A549 (cell line): Measurements from ENCODE around the gene COQ10A. TPM values are rescaled to one million over a fixed set of nuclear protein-coding genes. Genes with fewer than 3 reads are reported as not detected.

Experiments used
- ATAC-seq, 2 experiments: fragments of 200-7000 bp in 1 of 2; fragments of >200 bp in 1 of 2; cut with Nextera tagmentation in 1 of 2; cut with Tn5 transposase in 1 of 2; 3 replicates each; pipeline versions ENCODE4 v1.8.0 to v1.9.1; 2018 to 2020; ENCODE audit warnings: mild to moderate bottlenecking in 1 of 2, moderate library complexity in 1 of 2
- CTCF ChIA-PET: fragments of 300-600 bp; sonication (Branson Sonifier 250); formaldehyde crosslinking; extraction: SDS; loops from one replicate; lab custom pipeline; 2021; ENCODE audit warnings: antibody characterized with exemption, inconsistent platforms; lab: Yijun Ruan, JAX
- POLR2A ChIA-PET: fragments of 350-600 bp; formaldehyde crosslinking; extraction: SDS; loops from one replicate; lab custom pipeline; 2021; ENCODE audit warnings: antibody characterized with exemption, inconsistent platforms; lab: Yijun Ruan, JAX
- DNase-seq, 2 experiments: peaks; one replicate each; pipeline versions ENCODE4 v3.0.0 to v3.0.0-alpha.2; 2011 to 2016; ENCODE audit warnings: low read depth in 1 of 2, low spot score in 1 of 2
- FAIRE-seq: peaks from 2 replicates; lab custom pipeline; 2011; peaks lifted over from hg19 to GRCh38; lab: Jason Lieb, UNC
- H3K27ac ChIP-seq, 2 experiments: fragments of >200 bp; sonication (Bioruptor Twin); formaldehyde crosslinking; 3 replicates each; pipeline ENCODE4 v1.5.1; 2016 to 2017
- H3K4me1 ChIP-seq: fragments of >200 bp; sonication (Bioruptor Twin); formaldehyde crosslinking; 3 replicates; pipeline ENCODE4 v1.6.1; 2016
- H3K4me2 ChIP-seq: fragments of >200 bp; sonication (Bioruptor Twin); formaldehyde crosslinking; 3 replicates; pipeline ENCODE4 v1.6.1; 2016
- H3K4me3 ChIP-seq: fragments of >200 bp; sonication (Bioruptor Twin); formaldehyde crosslinking; 3 replicates; pipeline ENCODE4 v1.5.1; 2016
- H3K9me3 ChIP-seq: fragments of >200 bp; sonication (Bioruptor Twin); formaldehyde crosslinking; 3 replicates; pipeline ENCODE4 v1.6.1; 2016
- BHLHE40 ChIP-seq: IDR thresholded peaks from 2 replicates; pipeline ENCODE4 v1.6.1; 2012; ENCODE audit warnings: low read depth, low read length, inconsistent platforms
- CBX8 ChIP-seq: fragments of 200-600 bp; sonication (generic); IDR thresholded peaks from 2 replicates; pipeline ENCODE4 v1.6.1; 2016
- CEBPB ChIP-seq, 2 experiments: fragments of >200 bp in 1 of 2; sonication (Bioruptor Twin) in 1 of 2; formaldehyde crosslinking in 1 of 2; IDR thresholded peaks; 2 replicates each; pipeline ENCODE4 v1.6.1; 2012 to 2016
- CHD4 ChIP-seq: fragments of 200-600 bp; sonication (generic); IDR thresholded peaks from 2 replicates; pipeline ENCODE4 v1.6.1; 2016; ENCODE audit warnings: antibody characterized with exemption, mild to moderate bottlenecking, borderline replicate concordance
- EP300 ChIP-seq, 2 experiments: fragments of >200 bp; sonication (Bioruptor Twin); formaldehyde crosslinking; IDR thresholded peaks; 2 replicates in 1 of 2; 3 replicates in 1 of 2; pipeline ENCODE4 v1.6.1; 2016 to 2017
- FOXS1 ChIP-seq: fragments of 250-450 bp; sonication (Bioruptor Pico); IDR thresholded peaks from 2 replicates; pipeline ENCODE4 v1.5.0; 2020; ENCODE audit warnings: mild to moderate bottlenecking, moderate library complexity
- HEYL ChIP-seq: fragments of 250-450 bp; sonication (Bioruptor Pico); IDR thresholded peaks from 2 replicates; pipeline ENCODE4 v1.8.0; 2021; ENCODE audit warnings: mild to moderate bottlenecking, moderate library complexity
- KDM1A ChIP-seq: fragments of 200-600 bp; sonication (generic); IDR thresholded peaks from 2 replicates; pipeline ENCODE4 v1.6.1; 2016; ENCODE audit warnings: low read depth, mild to moderate bottlenecking
- KDM5A ChIP-seq: fragments of 200-600 bp; sonication (generic); IDR thresholded peaks from 2 replicates; pipeline ENCODE4 v1.6.1; 2016; ENCODE audit warnings: antibody characterized with exemption, mild to moderate bottlenecking
- NR3C1 ChIP-seq: fragments of >200 bp; sonication (Bioruptor Twin); formaldehyde crosslinking; IDR thresholded peaks from 3 replicates; pipeline ENCODE4 v1.6.1; 2017
- PHF8 ChIP-seq: fragments of 200-600 bp; sonication (generic); IDR thresholded peaks from 2 replicates; pipeline ENCODE4 v1.6.1; 2016; ENCODE audit warnings: low read depth, mild to moderate bottlenecking, antibody characterized with exemption, moderate library complexity, borderline replicate concordance
- RFX5 ChIP-seq: fragments of 450-650 bp; IDR thresholded peaks from 2 replicates; pipeline ENCODE4 v1.7.1; 2014; ENCODE audit warnings: antibody characterized with exemption, mild to moderate bottlenecking, moderate library complexity
- RNF2 ChIP-seq: fragments of 200-600 bp; sonication (generic); IDR thresholded peaks from 2 replicates; pipeline ENCODE4 v1.6.1; 2016; ENCODE audit warnings: low read depth, mild to moderate bottlenecking, antibody characterized with exemption, moderate library complexity, borderline replicate concordance
- ZNF302 ChIP-seq: fragments of 250-450 bp; sonication (Bioruptor Pico); IDR thresholded peaks from 2 replicates; pipeline ENCODE4 v1.9.0; 2021; ENCODE audit warnings: inconsistent platforms, mild to moderate bottlenecking, moderate library complexity
- ZSCAN20 ChIP-seq: fragments of 250-450 bp; sonication (Bioruptor Pico); IDR thresholded peaks from 2 replicates; pipeline ENCODE4 v1.8.0; 2022; ENCODE audit warnings: mild to moderate bottlenecking, moderate library complexity
- WGBS: methylation state at CpG from one replicate; pipeline ENCODE4 v1.1.6; 2017; ENCODE audit errors: missing lambda C conversion rate; 5-methylcytosine and 5-hydroxymethylcytosine counted together
- polyA plus RNA-seq, 4 experiments: library from polyadenylated mRNA; depleted of rRNA in 3 of 4; stranded (reverse); fragments of >200 nt; fragmentation: RNase III in 1 of 4; extraction: RNeasy Plus Mini Kit Qiagen cat#74134 plus additional on column Dnase treatment in 1 of 4; gene quantifications; 2 replicates in 3 of 4; 3 replicates in 1 of 4; pipeline ENCODE4 v1.2.3, GENCODE V29; 2011 to 2017
- TF ChIP-seq, protein P1 (sequence below): IDR thresholded peaks from 2 replicates; pipeline ENCODE4 v1.6.1; 2012
- TF ChIP-seq, protein P2 (sequence below): IDR thresholded peaks from 2 replicates; pipeline ENCODE4 v1.6.1; 2012; ENCODE audit warnings: low read depth, borderline replicate concordance
- TF ChIP-seq, protein P3 (sequence below): fragments of >200 bp; sonication (Bioruptor Twin); formaldehyde crosslinking; IDR thresholded peaks from 3 replicates; pipeline ENCODE4 v1.6.1; 2016
- TF ChIP-seq, protein P4 (sequence below): fragments of 200-600 bp; sonication (generic); IDR thresholded peaks from 2 replicates; pipeline ENCODE4 v1.6.1; 2016; ENCODE audit warnings: antibody characterized with exemption, mild to moderate bottlenecking, moderate library complexity

Gene COQ10A
- polyA plus RNA-seq, 2 of the 4 experiments (the other 2 are of a cell fraction): 23.5 to 40.9 TPM

- TF ChIP-seq HEYL (CRISPR knock-in tag): no peak
- no peak overlapping the region for H3K27ac ChIP-seq
- WGBS: 64% methylated on average over 7 of the region's 8 CpGs
- H3K4me2 ChIP-seq: 0 out of 3 replicates have a peak overlapping the region, but pooled peaks have one; percentile 22
- FAIRE-seq (no peak), DNase-seq (no peak), ATAC-seq (peak in 1 of 2 experiments; percentile 16; a peak in 2 of 6 replicates)
- ChIA-PET POLR2A (interaction anchor here (1.9 kb wide), 1 partner anchor 9 kb away, joined by 6 read pairs; the partner anchor contains the start of gene RNF41), CTCF (interaction anchor here (0.9 to 7.0 kb wide), 5 partner anchors 28 to 41 kb away, joined by 3 to 69 read pairs (median 4); partner anchors contain the start of genes ANKRD52, COQ10A and SMARCC2)
- no peak overlapping the region for H3K4me3 ChIP-seq
- no peaks in the 10 kb centered on the region for H3K9me3 ChIP-seq
- H3K4me1 ChIP-seq: peaks cover 9% of the 10 kb centered on the region
Measured at GRCh38 chr12:56230432-56231183, 36.1 kb upstream of the COQ10A start.

GRCh38 chr12:56231184-56231582 is 35.6 kb upstream of the COQ10A start:
- Histone ChIP-seq H3K4me1 (peaks cover 9% of the 10 kb centered on the region), H3K4me3 (no peak overlapping the region), H3K9me3 (no peaks in the 10 kb centered on the region), H3K27ac (no peak overlapping the region), H3K4me2 (no peak overlapping the region)
- DNase-seq (no peak), ATAC-seq (no peak), FAIRE-seq (no peak)
- 81% methylated on average over 10 of the region's 11 CpGs for WGBS
- TF ChIP-seq KDM1A (no peak), CHD4 (no peak)
- TF ChIP-seq, protein P1, sequence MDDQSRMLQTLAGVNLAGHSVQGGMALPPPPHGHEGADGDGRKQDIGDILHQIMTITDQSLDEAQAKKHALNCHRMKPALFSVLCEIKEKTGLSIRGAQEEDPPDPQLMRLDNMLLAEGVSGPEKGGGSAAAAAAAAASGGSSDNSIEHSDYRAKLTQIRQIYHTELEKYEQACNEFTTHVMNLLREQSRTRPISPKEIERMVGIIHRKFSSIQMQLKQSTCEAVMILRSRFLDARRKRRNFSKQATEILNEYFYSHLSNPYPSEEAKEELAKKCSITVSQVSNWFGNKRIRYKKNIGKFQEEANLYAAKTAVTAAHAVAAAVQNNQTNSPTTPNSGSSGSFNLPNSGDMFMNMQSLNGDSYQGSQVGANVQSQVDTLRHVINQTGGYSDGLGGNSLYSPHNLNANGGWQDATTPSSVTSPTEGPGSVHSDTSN: no peak
- CTCF ChIA-PET: interaction anchor here (0.9 to 7.0 kb wide), 7 partner anchors 9 to 113 kb away, joined by 3 to 69 read pairs (median 4); partner anchors contain the start of genes ANKRD52, COQ10A, RNF41 and SMARCC2
- POLR2A ChIA-PET: interaction anchor here (1.9 kb wide), 1 partner anchor 9 kb away, joined by 6 read pairs; the partner anchor contains the start of gene RNF41

GRCh38 chr12:56234746-56235436 is 31.9 kb upstream of the COQ10A start:
- POLR2A ChIA-PET: no interaction called here
- Histone ChIP-seq H3K4me3 (no peak overlapping the region), H3K4me2 (no peak overlapping the region), H3K27ac (no peak overlapping the region), H3K4me1 (peaks cover 8% of the 10 kb centered on the region), H3K9me3 (no peaks in the 10 kb centered on the region)
- TF ChIP-seq KDM5A: no peak
- TF ChIP-seq NR3C1: no peak
- TF ChIP-seq CBX8: no peak
- TF ChIP-seq ZSCAN20 (CRISPR knock-in tag): no peak
- TF ChIP-seq, protein P2, sequence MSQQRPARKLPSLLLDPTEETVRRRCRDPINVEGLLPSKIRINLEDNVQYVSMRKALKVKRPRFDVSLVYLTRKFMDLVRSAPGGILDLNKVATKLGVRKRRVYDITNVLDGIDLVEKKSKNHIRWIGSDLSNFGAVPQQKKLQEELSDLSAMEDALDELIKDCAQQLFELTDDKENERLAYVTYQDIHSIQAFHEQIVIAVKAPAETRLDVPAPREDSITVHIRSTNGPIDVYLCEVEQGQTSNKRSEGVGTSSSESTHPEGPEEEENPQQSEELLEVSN: no peak
- TF ChIP-seq CEBPB (IDR thresholded peaks at IDR 0.05): no peak
- TF ChIP-seq, protein P3, sequence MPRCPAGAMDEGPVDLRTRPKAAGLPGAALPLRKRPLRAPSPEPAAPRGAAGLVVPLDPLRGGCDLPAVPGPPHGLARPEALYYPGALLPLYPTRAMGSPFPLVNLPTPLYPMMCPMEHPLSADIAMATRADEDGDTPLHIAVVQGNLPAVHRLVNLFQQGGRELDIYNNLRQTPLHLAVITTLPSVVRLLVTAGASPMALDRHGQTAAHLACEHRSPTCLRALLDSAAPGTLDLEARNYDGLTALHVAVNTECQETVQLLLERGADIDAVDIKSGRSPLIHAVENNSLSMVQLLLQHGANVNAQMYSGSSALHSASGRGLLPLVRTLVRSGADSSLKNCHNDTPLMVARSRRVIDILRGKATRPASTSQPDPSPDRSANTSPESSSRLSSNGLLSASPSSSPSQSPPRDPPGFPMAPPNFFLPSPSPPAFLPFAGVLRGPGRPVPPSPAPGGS: no peak
- no peak for TF ChIP-seq BHLHE40
- TF ChIP-seq PHF8: no peak
- no peak for TF ChIP-seq RNF2
- no peak for TF ChIP-seq FOXS1 (CRISPR knock-in tag)
- no peak for TF ChIP-seq ZNF302 (CRISPR knock-in tag)
- TF ChIP-seq, protein P4, sequence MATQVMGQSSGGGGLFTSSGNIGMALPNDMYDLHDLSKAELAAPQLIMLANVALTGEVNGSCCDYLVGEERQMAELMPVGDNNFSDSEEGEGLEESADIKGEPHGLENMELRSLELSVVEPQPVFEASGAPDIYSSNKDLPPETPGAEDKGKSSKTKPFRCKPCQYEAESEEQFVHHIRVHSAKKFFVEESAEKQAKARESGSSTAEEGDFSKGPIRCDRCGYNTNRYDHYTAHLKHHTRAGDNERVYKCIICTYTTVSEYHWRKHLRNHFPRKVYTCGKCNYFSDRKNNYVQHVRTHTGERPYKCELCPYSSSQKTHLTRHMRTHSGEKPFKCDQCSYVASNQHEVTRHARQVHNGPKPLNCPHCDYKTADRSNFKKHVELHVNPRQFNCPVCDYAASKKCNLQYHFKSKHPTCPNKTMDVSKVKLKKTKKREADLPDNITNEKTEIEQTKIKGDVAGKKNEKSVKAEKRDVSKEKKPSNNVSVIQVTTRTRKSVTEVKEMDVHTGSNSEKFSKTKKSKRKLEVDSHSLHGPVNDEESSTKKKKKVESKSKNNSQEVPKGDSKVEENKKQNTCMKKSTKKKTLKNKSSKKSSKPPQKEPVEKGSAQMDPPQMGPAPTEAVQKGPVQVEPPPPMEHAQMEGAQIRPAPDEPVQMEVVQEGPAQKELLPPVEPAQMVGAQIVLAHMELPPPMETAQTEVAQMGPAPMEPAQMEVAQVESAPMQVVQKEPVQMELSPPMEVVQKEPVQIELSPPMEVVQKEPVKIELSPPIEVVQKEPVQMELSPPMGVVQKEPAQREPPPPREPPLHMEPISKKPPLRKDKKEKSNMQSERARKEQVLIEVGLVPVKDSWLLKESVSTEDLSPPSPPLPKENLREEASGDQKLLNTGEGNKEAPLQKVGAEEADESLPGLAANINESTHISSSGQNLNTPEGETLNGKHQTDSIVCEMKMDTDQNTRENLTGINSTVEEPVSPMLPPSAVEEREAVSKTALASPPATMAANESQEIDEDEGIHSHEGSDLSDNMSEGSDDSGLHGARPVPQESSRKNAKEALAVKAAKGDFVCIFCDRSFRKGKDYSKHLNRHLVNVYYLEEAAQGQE: no peak
- no peak for TF ChIP-seq RFX5
- no peak for TF ChIP-seq EP300 (IDR thresholded peaks at IDR 0.05)
- ATAC-seq (peak; percentile 3 to 7; a peak in 2 of 6 replicates), DNase-seq (no peak), FAIRE-seq (no peak)
- CTCF ChIA-PET: interaction anchor here (0.9 to 7.0 kb wide), 9 partner anchors 9 to 131 kb away, joined by 3 to 69 read pairs (median 7); partner anchors contain the start of genes ANKRD52 and SMARCC2
- WGBS: 94% methylated on average over 16 of the region's 16 CpGs
